Measurements from ENCODE around the gene USP20.

The USP20 gene

GRCh38 chr9:129864991-129865647 is 29.9 kb downstream of the USP20 start (continued):
- TF ChIP-seq REPIN1 (tag by site-specific recombination; IDR thresholded peaks at IDR 0.05; ENCODE audit: low read depth), result no peak
- TF ChIP-seq ZNF449 (tag by site-specific recombination; IDR thresholded peaks at IDR 0.05), result no peak

GRCh38 chr9:129865668-129866320 is 30.5 kb downstream of the USP20 start:
- no peak overlapping the region for H3K4me3 ChIP-seq (ENCODE audit: low read depth, low read length)
- H3K9me3 ChIP-seq (ENCODE audit: control insufficient read depth, insufficient read depth, low read depth, low read length), result no peaks in the 10 kb centered on the region
- ChIA-PET CTCF (interaction anchor here (0.6 kb wide), 1 partner anchor 58 kb away, joined by 4 read pairs; no protein-coding TSS in a partner anchor), POLR2A (no interaction called here)
- peaks cover 0 to 29% of the 10 kb centered on the region in 2 experiments; a peak in 2 of 3 replicates for H3K36me3 ChIP-seq (ENCODE audit: control insufficient read depth in 2 of 2, insufficient read depth in 1 of 2, low read length in 2 of 2)
- H3K4me1 ChIP-seq (ENCODE audit: control insufficient read depth, insufficient read depth, low read length), result no peaks in the 10 kb centered on the region
- TF ChIP-seq, protein P1, sequence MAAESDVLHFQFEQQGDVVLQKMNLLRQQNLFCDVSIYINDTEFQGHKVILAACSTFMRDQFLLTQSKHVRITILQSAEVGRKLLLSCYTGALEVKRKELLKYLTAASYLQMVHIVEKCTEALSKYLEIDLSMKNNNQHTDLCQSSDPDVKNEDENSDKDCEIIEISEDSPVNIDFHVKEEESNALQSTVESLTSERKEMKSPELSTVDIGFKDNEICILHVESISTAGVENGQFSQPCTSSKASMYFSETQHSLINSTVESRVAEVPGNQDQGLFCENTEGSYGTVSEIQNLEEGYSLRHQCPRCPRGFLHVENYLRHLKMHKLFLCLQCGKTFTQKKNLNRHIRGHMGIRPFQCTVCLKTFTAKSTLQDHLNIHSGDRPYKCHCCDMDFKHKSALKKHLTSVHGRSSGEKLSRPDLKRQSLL (tag by site-specific recombination; IDR thresholded peaks at IDR 0.05), result no peak
- TF ChIP-seq, protein P2, sequence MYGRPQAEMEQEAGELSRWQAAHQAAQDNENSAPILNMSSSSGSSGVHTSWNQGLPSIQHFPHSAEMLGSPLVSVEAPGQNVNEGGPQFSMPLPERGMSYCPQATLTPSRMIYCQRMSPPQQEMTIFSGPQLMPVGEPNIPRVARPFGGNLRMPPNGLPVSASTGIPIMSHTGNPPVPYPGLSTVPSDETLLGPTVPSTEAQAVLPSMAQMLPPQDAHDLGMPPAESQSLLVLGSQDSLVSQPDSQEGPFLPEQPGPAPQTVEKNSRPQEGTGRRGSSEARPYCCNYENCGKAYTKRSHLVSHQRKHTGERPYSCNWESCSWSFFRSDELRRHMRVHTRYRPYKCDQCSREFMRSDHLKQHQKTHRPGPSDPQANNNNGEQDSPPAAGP (tag by site-specific recombination; IDR thresholded peaks at IDR 0.05), result no peak
- TF ChIP-seq ZNF654 (tag by site-specific recombination; IDR thresholded peaks at IDR 0.05; ENCODE audit: low read depth) (no peak), ZNF37A (tag by site-specific recombination; IDR thresholded peaks at IDR 0.05) (no peak), ZNF664 (tag by site-specific recombination; IDR thresholded peaks at IDR 0.05) (no peak), ZNF571 (tag by site-specific recombination; IDR thresholded peaks at IDR 0.05) (no peak), ZNF624 (tag by site-specific recombination; IDR thresholded peaks at IDR 0.05) (no peak), HIC1 (tag by site-specific recombination; IDR thresholded peaks at IDR 0.05) (no peak), ZNF169 (tag by site-specific recombination; IDR thresholded peaks at IDR 0.05) (no peak)
- TF ChIP-seq, protein P3, sequence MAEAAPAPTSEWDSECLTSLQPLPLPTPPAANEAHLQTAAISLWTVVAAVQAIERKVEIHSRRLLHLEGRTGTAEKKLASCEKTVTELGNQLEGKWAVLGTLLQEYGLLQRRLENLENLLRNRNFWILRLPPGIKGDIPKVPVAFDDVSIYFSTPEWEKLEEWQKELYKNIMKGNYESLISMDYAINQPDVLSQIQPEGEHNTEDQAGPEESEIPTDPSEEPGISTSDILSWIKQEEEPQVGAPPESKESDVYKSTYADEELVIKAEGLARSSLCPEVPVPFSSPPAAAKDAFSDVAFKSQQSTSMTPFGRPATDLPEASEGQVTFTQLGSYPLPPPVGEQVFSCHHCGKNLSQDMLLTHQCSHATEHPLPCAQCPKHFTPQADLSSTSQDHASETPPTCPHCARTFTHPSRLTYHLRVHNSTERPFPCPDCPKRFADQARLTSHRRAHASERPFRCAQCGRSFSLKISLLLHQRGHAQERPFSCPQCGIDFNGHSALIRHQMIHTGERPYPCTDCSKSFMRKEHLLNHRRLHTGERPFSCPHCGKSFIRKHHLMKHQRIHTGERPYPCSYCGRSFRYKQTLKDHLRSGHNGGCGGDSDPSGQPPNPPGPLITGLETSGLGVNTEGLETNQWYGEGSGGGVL (tag by site-specific recombination; IDR thresholded peaks at IDR 0.05), result no peak
- no peak overlapping the region for H3K27ac ChIP-seq (ENCODE audit: extremely low read depth, low read depth, low read length)

Measured in HEK293 (cell line).